ENCODE measurements around the gene MTG1. TPM values are rescaled to one million over a fixed set of nuclear protein-coding genes. Genes with fewer than 3 reads are reported as not detected.
"Not testable (repeated sequence)": the region's sequence is repeated elsewhere in the genome, so short reads cannot be mapped to it uniquely, and the experiment has no call there.

Gene MTG1
- total RNA-seq, 1 experiment from 2014 or later = 83.3 TPM

DNA sequence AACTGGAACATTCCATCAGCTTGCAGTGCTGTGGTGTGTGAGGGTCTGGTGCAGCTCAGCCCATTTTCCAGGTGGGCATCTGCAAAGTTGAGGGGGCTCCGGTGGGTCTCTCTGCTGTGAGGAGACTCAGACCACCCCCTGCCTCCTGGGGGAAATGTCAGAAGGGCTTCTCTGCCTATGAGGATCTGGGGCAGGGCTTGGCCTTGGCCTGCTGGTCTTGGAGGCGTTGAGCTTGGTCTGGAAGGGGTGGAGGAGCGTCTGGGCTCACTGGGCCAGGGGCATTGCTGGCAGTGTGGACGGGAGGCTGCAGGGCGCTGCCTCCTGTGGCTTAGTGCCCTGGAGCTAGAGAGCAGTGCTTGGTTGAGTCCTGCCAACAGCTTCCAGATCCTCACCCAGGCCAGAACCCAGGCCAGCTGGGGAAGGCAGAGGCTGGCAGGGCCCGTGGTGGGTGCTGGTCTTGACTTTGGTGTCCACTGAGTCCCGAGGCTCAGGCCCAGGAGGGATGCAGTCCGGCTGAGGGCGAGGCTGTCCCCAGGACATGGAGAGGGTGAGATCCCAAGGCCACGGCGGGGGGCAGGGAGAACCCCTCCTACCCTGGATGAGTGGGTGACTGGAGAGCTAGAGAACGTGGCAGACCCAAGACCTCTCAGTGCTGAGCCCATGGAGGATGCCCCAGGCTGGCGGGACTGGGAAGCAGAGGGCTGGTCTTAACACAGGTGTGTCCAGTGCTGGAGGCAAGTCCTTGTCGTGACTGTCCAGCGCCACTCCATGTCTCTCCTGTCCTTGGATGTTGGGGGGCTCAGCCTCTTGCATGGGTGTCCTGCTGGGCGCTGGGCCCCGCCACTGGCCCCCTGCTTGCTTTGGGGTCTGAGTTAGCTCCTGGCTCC is 27.6 kb downstream of the MTG1 start:
- CTCF ChIA-PET = no interaction called here
- intact Hi-C loops (cut with micrococcal nuclease; ENCODE audit: unreplicated experiment) = no loop called here
- no peak for DNase-seq (ENCODE audit: low spot score)
- Histone ChIP-seq H3K9me3 (ENCODE audit: low read depth, low read length, poor library complexity, severe bottlenecking) (no peaks in the 10 kb centered on the region), H3K27ac (ENCODE audit: low read depth, low read length, poor library complexity, severe bottlenecking) (no peak overlapping the region), H3K36me3 (ENCODE audit: insufficient read depth, low read length, poor library complexity, severe bottlenecking) (no peaks in the 10 kb centered on the region), H3K27me3 (replicated peaks; ENCODE audit: insufficient read depth, low read depth, low read length, poor library complexity) (no peaks in the 10 kb centered on the region), H3K4me3 (ENCODE audit: low read depth, low read length, poor library complexity, severe bottlenecking) (no peak overlapping the region), H3K4me1 (ENCODE audit: insufficient read depth, low read length, poor library complexity, severe bottlenecking) (no peaks in the 10 kb centered on the region)
- POLR2A ChIA-PET (ENCODE audit: low non-redundant PET) = no interaction called here
- no TSS peak for BruUV-seq (replicated peaks)
- TF ChIP-seq EZH2 (IDR thresholded peaks at IDR 0.05; ENCODE audit: borderline replicate concordance, low read depth, low read length, poor library complexity, severe bottlenecking) = no peak
- TF ChIP-seq, protein P1, sequence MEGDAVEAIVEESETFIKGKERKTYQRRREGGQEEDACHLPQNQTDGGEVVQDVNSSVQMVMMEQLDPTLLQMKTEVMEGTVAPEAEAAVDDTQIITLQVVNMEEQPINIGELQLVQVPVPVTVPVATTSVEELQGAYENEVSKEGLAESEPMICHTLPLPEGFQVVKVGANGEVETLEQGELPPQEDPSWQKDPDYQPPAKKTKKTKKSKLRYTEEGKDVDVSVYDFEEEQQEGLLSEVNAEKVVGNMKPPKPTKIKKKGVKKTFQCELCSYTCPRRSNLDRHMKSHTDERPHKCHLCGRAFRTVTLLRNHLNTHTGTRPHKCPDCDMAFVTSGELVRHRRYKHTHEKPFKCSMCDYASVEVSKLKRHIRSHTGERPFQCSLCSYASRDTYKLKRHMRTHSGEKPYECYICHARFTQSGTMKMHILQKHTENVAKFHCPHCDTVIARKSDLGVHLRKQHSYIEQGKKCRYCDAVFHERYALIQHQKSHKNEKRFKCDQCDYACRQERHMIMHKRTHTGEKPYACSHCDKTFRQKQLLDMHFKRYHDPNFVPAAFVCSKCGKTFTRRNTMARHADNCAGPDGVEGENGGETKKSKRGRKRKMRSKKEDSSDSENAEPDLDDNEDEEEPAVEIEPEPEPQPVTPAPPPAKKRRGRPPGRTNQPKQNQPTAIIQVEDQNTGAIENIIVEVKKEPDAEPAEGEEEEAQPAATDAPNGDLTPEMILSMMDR (conservative IDR thresholded peaks at IDR 0.05; ENCODE audit: low read depth, low read length) = no peak

DNA sequence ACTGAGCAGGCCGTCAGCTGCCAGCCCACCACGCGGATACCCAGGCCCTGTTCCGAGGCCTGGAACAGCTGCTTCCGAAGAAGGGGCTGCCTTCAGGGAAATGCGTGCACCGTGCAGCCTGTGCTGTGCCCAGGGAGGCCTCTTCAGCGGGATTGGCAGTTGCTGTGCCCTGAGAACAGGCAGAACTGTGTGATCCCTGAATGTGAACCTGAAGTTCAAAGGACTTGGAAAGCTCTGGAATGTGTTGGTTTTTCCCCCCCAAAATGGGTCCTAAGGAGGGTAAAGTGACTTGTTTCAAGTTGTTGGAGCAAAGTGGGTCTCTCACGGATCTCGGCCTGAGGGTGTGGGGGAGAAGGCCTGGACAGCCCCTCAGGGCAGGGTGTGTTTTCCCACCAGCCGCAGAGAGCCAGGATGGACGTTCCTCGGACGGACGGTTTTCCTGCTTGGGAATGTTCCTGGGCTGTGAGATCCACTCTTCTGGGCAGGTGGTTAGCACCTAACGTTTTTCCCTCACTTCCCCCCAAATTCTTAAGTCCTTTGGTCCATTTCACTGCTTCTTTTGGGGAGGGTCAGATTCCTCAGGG is 28.4 kb downstream of the MTG1 start:
- no peaks in the 10 kb centered on the region for H3K36me3 ChIP-seq (ENCODE audit: insufficient read depth, low read length, poor library complexity, severe bottlenecking)
- TF ChIP-seq, protein P1 (conservative IDR thresholded peaks at IDR 0.05; ENCODE audit: low read depth, low read length) = no peak
- H3K27ac ChIP-seq (ENCODE audit: low read depth, low read length, poor library complexity, severe bottlenecking) = no peak overlapping the region
- H3K27me3 ChIP-seq (replicated peaks; ENCODE audit: insufficient read depth, low read depth, low read length, poor library complexity) = no peaks in the 10 kb centered on the region
- BruUV-seq (replicated peaks) = no TSS peak
- no peaks in the 10 kb centered on the region for H3K4me1 ChIP-seq (ENCODE audit: insufficient read depth, low read length, poor library complexity, severe bottlenecking)
- no peak for DNase-seq (ENCODE audit: low spot score)
- ChIA-PET CTCF (no interaction called here), POLR2A (ENCODE audit: low non-redundant PET) (no interaction called here)
- intact Hi-C loops (cut with micrococcal nuclease; ENCODE audit: unreplicated experiment) = no loop called here
- no peaks in the 10 kb centered on the region for H3K9me3 ChIP-seq (ENCODE audit: low read depth, low read length, poor library complexity, severe bottlenecking)
- H3K4me3 ChIP-seq (ENCODE audit: low read depth, low read length, poor library complexity, severe bottlenecking) = no peak overlapping the region

DNA sequence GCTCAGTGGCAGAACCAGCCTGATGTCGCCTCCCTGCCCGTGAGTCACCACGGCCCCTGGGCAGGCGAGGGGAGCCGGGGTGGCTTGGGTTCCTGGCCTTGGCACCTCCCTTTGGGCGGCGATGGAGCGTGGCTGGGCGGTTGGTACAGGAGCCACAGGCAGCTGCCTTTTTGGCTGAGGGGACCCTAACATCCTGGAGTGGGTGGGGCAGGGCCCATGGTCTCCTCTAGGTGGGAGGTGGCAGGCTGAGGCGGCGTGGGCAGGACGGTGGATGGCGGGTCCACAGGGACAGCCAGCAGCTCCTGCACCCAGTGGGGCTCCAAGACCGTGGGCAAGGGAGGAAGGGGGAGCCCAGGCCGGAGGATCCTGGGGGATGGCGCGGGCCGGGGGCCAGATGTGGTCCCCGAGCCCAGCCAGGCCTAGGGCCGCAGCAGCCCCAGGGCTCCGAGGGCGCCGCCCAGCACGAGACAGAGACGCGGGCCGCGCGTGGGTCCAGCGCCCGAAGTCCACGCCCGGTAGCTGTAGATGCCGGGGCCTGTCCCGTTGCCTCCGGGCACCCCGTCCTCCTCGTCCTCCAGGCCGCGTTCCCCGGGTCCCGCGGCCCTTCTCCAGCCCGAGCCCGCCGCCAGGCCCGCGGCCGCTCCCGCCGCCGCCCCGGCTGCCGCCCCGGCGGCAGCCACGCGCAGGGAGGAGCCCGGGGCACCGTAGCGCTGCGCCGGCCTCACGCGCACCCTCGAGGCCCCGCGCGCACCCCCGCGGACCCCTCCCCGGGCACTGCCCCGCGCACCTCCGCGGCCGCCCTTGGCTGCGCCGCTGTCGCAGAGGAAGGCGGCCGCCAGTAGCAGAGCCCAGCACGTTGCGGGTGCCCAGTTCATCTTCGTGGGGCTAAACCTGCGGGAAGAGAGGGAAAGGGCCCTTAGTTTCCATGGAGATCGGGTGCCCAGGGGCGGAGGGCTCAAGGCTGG is 29.1 kb downstream of the MTG1 start:
- no peaks in the 10 kb centered on the region for H3K4me1 ChIP-seq (ENCODE audit: insufficient read depth, low read length, poor library complexity, severe bottlenecking)
- DNase-seq (ENCODE audit: low spot score) = no peak
- H3K27ac ChIP-seq (ENCODE audit: low read depth, low read length, poor library complexity, severe bottlenecking) = no peak overlapping the region
- BruUV-seq (replicated peaks) = no TSS peak
- no peaks in the 10 kb centered on the region for H3K36me3 ChIP-seq (ENCODE audit: insufficient read depth, low read length, poor library complexity, severe bottlenecking)
- no peaks in the 10 kb centered on the region for H3K9me3 ChIP-seq (ENCODE audit: low read depth, low read length, poor library complexity, severe bottlenecking)
- TF ChIP-seq EZH2 (IDR thresholded peaks at IDR 0.05; ENCODE audit: borderline replicate concordance, low read depth, low read length, poor library complexity, severe bottlenecking) = no peak
- TF ChIP-seq, protein P1 (conservative IDR thresholded peaks at IDR 0.05; ENCODE audit: low read depth, low read length) = no peak
- ChIA-PET CTCF (no interaction called here), POLR2A (ENCODE audit: low non-redundant PET) (no interaction called here)
- intact Hi-C loops (cut with micrococcal nuclease; ENCODE audit: unreplicated experiment) = no loop called here
- H3K27me3 ChIP-seq (replicated peaks; ENCODE audit: insufficient read depth, low read depth, low read length, poor library complexity) = no peaks in the 10 kb centered on the region
- H3K4me3 ChIP-seq (ENCODE audit: low read depth, low read length, poor library complexity, severe bottlenecking) = no peak overlapping the region

DNA sequence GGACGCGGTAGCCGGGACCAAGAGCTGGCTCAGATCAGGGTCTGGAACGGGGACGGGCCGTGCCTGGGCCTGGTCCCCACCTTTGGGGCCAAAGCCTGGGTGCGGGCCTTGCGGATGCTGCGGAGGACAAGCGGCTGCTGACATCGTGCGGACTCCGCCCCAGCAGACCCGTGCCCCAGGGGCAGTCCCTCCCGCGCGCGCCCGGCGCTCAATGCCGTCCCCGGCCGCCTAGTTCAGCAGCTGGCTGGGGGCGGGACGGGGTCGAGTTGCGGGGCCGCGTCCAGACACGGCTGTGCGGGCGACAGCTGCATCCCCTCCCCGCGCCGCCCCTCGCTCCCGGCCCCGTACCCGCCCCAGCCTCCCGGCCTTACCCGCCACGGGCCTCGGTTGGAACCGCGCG is 30.1 kb downstream of the MTG1 start:
- H3K4me3 ChIP-seq (ENCODE audit: low read depth, low read length, poor library complexity, severe bottlenecking); H3K27me3 ChIP-seq (replicated peaks; ENCODE audit: insufficient read depth, low read depth, low read length, poor library complexity); H3K4me1 ChIP-seq (ENCODE audit: insufficient read depth, low read length, poor library complexity, severe bottlenecking); intact Hi-C loops (cut with micrococcal nuclease; ENCODE audit: unreplicated experiment); DNase-seq (ENCODE audit: low spot score); BruUV-seq (replicated peaks); H3K36me3 ChIP-seq (ENCODE audit: insufficient read depth, low read length, poor library complexity, severe bottlenecking); H3K9me3 ChIP-seq (ENCODE audit: low read depth, low read length, poor library complexity, severe bottlenecking); H3K27ac ChIP-seq (ENCODE audit: low read depth, low read length, poor library complexity, severe bottlenecking); CTCF ChIA-PET; POLR2A ChIA-PET (ENCODE audit: low non-redundant PET): not testable (repeated sequence)

DNA sequence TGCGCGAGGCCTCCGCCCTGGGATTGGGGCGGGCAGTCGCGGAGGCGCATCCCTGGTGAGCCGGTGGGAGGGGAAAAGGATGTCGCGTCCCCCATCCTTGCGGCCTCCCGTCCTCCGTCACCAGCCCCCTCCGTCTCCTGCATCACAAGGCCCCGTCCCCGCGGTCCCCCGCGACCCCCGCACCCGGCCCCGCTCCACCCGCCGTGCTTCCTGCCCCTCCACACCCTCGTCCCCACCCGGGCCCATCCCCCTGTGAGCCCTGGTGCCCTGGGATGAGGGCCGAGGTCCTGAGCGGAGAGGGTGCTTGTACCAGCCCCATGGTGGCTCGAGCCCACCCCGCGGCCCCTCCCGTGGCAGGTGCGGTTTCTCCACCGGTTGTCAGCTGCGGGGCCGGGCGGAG is 30.6 kb downstream of the MTG1 start, which contains the start of gene SPRN:
Gene SPRN, minus strand, starts transcription at position 25 of the 400 bp plus-strand sequence. CDS start 944 bp downstream, outside the sequence.
- CTCF ChIA-PET; DNase-seq (ENCODE audit: low spot score); BruUV-seq (replicated peaks); POLR2A ChIA-PET (ENCODE audit: low non-redundant PET); H3K27ac ChIP-seq (ENCODE audit: low read depth, low read length, poor library complexity, severe bottlenecking); intact Hi-C loops (cut with micrococcal nuclease; ENCODE audit: unreplicated experiment); H3K36me3 ChIP-seq (ENCODE audit: insufficient read depth, low read length, poor library complexity, severe bottlenecking); H3K9me3 ChIP-seq (ENCODE audit: low read depth, low read length, poor library complexity, severe bottlenecking); H3K27me3 ChIP-seq (replicated peaks; ENCODE audit: insufficient read depth, low read depth, low read length, poor library complexity); H3K4me1 ChIP-seq (ENCODE audit: insufficient read depth, low read length, poor library complexity, severe bottlenecking); H3K4me3 ChIP-seq (ENCODE audit: low read depth, low read length, poor library complexity, severe bottlenecking): not testable (repeated sequence)
